Stimulated activated CD4-positive, alpha-beta T cell treated with anti-CD3 and anti-CD28 coated beads, Interleukin-2, amount 100 ng/mL, for 48 hours (primary cell): ENCODE data around the gene DUSP28.

ENCODE experiments used
- DNase-seq, 2 donors: peaks; one replicate each; pipeline ENCODE4 v3.0.0-alpha.2; 2020

DUSP28 gene

DNA sequence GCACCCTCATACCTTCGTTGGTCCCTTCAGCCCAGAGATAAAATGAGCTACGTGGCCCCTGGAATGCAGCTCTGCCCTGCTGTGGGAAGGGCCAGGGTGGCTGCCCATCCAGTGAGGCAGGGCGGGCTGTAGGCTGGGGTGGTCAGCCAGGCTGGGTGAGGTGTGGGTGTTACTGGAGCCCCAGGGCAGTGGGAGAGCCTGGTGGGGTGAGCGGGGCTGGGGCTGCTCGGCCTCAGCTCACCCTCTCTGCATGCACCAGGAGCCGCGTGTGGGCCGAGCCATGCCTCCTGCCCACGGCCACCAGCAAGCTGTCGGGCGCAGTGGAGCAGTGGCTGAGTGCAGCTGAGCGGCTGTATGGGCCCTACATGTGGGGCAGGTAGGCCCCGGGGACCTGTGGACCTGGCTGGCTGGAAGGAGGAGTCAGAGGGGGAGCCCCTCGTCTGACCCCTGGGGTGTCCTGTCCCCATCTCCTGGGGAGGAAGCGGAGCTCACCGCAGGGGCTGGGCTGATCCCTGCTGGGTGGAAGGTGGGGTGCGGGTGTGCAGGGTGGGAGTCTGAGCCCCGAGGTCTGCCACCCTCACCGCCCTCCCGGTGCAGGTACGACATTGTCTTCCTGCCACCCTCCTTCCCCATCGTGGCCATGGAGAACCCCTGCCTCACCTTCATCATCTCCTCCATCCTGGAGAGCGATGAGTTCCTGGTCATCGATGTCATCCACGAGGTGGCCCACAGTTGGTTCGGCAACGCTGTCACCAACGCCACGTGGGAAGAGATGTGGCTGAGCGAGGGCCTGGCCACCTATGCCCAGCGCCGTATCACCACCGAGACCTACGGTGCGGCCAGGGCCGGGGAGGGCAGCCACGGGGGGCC lies 13.6 kb downstream of the DUSP28 start:
- no peak for DNase-seq

DNA sequence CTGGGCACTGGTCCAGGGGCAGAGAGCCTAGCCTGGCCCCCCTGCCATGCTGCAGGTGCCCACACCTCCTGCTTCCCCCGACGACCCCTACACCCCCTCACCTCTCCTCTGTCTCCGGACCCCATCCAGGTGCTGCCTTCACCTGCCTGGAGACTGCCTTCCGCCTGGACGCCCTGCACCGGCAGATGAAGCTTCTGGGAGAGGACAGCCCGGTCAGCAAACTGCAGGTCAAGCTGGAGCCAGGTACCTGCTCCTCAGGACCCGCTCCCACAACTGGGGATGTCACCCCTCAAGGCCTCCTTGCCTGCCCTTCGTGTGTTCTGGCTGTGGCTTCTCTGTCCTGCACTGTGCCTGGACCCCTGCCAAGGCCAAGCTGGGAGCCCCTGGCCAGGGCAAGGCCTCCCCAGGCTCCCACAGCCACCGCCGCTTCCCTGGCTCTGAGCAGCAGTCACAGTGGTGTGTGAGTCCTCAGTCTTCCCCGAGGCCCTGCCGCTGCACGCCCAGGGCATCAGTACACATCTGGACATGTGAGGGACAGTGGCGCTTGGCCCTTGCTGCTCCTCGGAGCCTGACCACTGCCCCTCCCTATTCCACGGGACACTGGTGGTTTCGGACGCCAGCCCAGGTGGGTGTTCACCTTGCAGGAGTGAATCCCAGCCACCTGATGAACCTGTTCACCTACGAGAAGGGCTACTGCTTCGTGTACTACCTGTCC lies 14.4 kb downstream of the DUSP28 start:
- DNase-seq = no peak

DNA sequence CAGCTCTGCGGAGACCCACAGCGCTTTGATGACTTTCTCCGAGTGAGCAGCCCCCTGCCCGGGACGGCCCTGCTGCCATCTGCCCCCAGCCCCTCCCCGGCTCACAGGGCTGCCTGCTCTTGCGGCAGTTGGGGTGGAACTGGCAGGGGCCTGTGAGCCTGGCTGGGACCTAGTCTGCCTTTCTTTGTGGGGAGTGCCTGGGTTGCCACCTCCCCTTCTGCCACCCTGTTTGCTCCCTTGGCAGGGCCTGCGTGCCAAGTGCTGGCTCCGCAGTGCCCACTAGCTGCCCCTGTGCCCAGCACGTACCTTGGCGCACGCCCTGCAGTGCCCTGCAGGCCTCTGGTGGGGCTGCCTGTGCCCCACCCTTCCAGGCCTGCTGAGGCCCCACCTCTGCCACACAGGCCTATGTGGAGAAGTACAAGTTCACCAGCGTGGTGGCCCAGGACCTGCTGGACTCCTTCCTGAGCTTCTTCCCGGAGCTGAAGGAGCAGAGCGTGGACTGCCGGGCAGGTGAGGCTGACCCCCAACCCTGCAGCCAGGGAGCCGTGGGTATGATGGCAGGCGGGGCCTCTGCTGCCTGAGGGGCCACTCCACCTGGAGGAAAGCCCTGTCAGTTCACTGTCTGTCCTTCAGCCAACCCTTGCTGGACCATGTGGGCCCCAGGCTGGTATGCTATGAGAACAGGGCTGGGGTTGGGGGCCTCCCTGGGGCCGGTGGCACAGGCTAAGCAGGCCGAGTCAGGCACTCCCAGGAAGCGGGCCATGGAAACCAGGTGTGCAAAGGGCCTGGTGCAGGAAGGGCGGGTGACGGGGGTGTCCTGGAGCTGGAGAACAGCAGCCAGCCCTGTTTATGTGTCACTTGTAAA lies 15.2 kb downstream of the DUSP28 start:
- no peak for DNase-seq

DNA sequence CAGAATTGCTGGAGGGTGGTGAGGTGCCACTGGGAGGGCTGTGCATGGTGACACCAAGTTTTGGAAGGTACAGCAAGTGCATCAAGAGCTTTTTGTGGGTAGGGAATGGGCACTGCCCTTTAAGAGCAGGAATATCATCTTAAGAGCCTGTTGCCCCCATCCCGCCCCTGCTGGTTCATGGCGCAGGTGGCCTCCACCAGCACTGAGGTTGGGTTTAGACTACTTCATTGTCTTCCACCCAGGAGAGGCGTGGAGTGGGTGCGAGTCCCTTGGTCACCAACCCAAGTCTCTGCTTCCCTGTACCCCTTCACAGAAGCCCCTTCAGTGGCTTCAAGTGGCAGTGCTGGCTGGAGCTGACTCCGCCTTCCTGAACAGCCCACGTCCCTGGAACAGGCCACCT lies 15.9 kb downstream of the DUSP28 start:
- no peak for DNase-seq

DNA sequence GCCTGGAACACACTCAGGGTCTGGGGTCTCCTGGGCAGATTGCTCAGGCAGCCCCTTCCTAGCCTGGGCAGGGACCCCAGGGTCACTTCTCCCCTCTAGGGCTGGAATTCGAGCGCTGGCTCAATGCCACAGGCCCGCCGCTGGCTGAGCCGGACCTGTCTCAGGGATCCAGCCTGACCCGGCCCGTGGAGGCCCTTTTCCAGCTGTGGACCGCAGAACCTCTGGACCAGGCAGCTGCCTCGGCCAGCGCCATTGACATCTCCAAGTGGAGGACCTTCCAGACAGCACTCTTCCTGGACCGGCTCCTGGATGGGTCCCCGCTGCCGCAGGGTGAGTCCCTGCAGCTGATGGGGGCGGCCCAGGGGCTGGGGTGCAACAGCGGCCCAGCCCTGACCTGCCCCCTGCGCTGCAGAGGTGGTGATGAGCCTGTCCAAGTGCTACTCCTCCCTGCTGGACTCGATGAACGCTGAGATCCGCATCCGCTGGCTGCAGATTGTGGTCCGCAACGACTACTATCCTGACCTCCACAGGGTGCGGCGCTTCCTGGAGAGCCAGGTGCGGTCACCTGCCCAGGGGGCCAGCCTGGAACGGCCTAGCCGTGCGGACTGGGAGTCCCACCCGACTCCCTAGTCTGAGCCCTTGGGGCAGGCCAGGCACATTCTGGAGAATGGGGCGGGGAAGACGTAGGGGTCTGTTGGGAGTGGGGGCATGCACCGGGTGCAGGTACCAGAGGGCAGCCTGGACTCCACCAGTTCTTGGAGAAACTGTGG lies 16.5 kb downstream of the DUSP28 start:
- DNase-seq = no peak

DNA sequence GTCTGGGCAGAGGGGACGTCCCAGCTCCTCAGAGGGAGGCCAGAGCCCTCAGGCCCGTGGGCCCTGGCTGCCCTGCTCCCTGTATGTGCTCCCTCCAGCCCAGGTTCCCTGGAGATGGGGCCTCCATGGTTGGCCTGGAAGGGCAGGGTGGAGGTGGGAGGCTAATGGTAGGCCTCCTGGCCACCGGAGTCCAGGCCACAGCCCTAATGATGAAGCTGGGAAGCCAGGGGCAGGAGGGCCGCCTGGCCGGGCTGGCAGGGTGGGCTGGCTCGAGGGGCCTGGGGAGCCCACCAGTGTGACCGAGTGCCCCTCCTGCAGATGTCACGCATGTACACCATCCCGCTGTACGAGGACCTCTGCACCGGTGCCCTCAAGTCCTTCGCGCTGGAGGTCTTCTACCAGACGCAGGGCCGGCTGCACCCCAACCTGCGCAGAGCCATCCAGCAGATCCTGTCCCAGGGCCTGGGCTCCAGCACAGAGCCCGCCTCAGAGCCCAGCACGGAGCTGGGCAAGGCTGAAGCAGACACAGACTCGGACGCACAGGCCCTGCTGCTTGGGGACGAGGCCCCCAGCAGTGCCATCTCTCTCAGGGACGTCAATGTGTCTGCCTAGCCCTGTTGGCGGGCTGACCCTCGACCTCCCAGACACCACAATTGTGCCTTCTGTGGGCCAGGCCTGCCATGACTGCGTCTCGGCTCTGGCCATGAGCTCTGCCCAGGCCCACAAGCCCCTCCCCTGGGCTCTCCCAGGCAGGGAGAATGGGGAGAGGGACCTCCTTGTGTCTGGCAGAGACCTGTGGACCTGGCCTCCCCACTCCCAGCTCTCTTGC lies 17.3 kb downstream of the DUSP28 start:
- no peak for DNase-seq

DNA sequence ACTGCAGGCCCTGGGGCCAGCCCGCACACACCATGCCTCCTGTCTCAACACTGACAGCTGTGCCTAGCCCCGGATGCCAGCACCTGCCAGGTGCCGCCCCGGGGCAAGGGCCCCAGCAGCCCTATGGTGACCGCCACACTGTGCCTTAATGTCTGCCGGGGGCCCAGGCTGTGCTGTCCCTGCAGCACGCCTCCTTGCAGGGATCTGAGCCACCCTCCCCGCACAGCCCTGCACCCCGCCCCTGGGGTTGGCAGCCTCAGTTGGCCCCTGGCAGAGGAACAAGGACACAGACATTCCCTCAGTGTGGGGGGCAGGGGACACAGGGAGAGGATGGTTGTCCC lies 17.9 kb downstream of the DUSP28 start:
- no peak for DNase-seq

DNA sequence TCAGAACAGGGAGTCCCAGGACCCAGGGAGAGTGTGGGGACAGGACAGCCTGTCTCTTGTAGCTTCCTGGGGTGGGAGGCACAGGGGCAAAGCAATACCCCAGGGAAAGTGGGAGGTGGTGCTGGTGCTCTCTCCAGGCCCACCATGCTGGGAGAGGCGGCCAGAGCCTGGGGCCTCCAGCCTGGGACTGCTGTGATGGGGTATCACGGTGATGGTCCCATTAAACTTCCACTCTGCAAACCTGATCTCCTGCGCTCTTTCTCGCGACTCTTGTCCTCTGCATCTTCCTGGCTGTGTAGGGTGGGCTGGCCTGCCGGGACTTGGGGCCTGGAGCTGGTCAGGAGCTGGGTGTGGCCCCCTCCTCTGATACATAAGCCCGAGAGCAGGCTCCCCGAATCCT lies 18.3 kb downstream of the DUSP28 start:
- no peak for DNase-seq

DNA sequence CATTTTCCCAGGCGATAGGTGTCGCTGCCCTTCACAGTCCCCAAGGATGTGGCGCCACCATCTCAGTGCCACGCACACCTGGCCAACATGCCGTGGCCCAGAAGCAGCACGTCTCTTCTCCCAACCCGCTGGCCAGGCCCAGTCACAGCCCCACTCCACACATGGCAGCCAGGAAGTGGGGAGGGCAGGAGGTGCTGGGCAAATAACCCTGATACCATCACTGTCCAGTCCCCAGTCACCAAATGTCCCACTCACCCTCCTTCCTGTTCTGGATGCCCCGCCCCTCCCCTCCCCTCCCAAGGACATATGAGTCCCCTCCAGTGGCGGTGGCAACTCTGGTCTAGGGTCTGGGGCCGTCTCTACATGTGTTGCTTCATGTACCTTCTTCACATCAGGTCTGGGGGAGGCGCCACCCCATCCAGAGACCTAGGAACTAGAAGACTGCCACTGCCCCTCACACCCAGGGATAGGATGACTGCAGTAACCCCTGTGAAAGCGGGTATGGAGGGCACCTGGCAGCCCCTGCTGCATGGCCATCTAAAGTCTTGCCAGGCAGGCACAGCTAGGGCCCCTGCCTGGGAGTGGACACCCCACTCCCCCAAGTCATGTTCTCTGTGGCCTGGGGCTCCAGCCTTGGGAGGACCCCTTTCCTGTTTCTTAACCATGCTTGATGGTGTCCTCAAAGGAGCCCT lies 19.1 kb downstream of the DUSP28 start:
- DNase-seq = no peak

DNA sequence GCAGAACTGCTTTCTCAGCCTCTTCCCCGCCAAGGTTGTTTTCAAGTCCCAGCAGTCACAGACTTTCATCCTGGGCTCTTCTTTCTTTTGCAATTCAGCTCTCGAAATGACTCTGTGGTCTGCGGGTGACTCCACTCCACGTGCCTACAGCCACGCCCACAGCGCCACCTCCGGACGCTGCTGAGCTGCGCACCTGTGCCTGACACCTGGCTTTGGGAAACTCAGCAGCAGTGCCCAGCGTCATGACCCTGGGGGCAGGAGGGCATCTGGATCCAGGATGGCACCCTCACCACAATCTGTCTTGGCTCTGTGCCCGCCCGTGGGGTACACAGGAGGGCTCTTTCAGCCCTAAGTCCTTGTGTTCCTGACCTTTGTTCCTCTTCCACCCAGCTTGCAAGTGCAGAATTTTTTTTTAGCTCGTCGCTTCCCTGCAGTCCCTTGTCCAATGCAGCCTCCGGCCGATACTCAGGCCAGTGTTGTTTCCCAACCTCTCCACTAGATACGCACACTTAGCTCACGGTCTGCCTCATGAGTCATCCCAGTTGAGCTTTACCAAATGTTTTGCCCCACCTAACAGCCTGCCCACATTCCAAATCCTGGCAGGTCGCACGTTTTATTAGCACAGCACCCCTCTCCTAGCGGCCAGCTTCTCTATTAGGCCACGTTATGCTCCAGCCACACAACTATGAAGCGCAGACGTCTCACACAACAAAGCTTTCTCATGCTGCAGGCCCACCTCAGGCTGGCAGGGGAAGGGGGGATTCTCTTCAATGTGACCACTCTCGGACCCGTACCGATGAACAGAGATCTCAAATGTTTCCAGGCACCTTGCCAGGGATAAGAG lies 19.8 kb downstream of the DUSP28 start:
- DNase-seq = peak; percentile 65 to 66

DNA sequence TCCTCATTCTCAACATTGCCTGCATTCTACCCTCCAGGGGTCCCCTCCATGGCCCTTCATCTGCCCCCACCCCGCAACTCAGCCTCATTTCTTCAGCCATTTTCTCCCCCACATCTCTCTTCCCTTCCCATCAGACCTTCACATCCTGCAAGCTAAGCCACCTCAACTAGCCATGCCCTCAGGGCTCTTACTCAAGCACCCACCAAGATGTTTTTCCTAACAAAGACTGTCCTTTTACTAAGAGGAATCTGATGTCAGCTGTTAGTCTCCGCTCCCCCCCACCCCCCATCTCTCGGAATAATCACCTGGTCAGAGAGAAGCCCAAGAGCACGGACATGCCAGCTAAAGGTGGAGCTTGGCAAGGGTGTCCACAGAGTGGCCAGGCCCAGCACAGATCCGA lies 21.7 kb downstream of the DUSP28 start:
- no peak for DNase-seq

DNA sequence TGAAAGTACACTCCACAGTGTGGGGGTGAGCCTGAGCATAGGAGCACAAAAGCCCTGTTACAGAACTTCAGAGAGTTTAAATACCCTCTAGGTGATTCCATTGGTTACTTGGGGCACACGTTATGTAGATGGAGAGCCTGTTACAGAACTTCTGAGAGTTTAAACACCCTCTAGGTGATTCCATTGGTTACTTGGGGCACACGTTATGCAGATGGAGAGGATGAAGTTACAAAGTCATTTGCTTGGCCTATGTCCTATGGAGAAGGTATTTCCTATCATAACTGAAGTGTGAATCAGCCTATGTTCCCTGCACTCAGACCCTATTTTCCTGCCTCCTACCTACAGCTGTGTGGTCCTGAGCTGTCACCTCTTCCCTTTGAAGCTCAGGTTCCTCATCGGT lies 22.6 kb downstream of the DUSP28 start:
- DNase-seq = no peak

DNA sequence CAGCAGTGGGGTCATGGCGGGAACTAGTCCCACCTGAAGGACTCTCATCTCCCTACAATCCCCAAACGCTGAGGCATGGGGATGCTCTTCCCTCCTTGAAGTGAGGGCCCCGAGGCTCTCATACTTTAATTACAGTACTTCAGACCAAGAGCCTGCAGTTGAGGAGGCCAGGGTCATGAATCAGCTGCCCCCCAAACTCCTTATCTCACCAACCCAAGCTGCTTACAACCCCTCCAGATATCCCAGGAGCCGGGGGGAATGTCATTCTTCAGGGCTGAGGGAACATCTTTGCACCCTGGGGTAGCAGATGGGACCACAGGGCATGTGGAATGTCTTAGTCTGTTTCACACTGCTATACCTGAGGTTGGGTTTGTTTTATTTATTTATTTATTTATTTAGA lies 23.6 kb downstream of the DUSP28 start:
- no peak for DNase-seq

DNA sequence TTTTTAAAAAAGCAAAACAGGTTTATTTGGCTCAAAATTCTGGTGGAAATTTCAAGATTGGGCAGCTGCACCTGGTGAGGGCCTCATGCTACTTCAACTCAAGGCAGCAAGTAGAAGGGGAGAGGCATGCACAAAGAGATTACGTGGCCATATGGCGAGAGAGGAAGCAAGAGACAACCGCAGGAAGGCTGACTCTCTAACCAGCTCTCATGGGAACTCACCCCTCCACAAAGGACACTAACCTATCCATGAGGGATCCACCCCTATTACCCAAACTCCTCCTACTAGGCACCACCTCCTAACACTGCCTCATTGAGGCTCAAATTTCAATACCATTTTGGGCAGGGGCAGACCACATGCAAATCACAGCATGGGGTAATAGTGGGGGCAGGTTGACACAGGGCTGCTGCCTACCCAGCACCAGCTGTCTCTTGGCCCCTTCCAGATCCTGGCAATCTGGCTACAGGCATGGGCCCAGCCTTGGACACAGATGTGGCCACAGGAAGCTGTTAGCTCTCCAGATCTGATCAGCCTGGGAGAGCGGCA lies 24.4 kb downstream of the DUSP28 start:
- DNase-seq = no peak

DNA sequence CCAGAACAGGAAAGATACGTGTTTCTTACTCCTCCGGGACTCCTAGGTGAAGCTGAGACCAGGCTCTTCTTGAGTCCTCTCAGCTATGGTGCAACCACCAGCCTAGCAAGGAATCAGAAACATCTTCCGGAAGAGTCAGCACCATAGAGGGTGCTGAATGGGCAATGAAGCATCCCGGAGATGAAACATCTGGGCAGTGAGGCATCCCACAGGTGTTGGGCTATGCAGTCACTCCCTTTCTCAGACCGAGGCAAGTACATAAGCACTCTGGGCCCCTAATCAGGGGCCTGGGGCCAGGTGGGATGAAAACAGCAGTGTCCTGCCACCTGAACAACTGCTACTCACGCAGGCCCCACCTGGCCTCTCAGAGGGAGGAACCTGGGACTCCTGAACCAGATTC lies 24.9 kb downstream of the DUSP28 start:
- DNase-seq = no peak

DNA sequence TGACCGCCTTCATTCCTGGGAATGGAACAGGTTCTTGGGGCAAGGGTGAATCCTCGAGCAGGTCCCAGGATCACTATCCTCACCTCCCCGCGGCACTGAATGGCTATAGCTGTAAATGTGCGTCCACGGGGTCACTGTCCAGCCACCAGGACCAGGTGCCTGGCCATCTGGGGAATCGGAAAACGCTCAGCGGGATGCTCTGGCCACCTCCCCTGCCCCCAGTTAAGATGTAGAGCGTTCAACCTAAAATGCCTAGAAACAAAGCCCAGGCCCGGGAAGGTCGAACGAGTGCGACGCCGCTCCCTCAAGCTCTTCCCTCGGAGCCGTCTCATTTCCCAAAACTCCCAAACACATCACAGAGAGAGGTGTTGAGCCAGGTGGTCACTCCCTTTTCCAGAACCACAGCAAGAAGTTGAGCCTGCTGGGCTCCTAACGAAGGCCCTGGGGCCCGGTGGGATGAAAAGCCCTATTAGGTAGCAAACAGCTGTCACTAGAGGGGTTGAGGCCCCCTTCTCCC lies 25.6 kb downstream of the DUSP28 start:
- DNase-seq = no peak

DNA sequence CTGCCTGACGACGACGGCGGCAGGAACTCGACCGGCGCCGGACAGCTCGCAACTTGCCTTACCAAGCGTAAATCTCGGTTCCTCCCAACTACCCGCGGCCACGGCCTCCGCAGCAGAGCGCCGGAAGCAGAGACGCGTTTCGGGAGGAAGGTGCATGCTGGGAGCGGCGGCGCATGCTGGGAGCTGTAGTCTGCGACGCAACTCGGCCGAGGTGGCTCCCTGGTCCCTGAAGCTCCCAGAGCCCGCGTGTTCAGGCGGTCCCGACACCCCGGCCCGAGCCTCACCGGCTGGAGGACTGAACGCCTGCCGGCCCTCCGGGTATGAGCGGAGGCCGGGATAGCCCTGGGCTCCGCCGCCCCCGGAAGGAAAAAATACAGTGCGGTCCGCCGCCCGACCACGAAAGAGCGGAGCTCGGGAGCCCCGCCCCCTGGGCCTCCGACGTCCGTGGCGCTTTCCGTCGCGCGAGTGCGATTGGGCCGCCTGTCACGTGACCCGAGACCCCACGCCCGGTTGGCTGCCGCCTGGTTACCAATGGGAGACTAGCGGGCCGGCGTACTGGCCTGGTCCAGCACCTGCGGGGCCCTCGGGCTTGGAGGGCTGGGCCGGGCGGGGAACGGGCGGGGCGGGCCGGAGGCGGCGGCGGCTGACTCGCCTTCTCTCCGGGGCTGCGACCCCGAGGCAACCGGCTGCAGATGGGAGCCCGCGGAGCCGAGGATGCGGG lies 26.2 kb downstream of the DUSP28 start, which contains the start of gene CAPN10:
TSS of gene CAPN10 (plus strand) at position 537 of the 721 bp plus-strand sequence. CDS start at position 715, 178 bp downstream.
- DNase-seq = peak; percentile 94

DNA sequence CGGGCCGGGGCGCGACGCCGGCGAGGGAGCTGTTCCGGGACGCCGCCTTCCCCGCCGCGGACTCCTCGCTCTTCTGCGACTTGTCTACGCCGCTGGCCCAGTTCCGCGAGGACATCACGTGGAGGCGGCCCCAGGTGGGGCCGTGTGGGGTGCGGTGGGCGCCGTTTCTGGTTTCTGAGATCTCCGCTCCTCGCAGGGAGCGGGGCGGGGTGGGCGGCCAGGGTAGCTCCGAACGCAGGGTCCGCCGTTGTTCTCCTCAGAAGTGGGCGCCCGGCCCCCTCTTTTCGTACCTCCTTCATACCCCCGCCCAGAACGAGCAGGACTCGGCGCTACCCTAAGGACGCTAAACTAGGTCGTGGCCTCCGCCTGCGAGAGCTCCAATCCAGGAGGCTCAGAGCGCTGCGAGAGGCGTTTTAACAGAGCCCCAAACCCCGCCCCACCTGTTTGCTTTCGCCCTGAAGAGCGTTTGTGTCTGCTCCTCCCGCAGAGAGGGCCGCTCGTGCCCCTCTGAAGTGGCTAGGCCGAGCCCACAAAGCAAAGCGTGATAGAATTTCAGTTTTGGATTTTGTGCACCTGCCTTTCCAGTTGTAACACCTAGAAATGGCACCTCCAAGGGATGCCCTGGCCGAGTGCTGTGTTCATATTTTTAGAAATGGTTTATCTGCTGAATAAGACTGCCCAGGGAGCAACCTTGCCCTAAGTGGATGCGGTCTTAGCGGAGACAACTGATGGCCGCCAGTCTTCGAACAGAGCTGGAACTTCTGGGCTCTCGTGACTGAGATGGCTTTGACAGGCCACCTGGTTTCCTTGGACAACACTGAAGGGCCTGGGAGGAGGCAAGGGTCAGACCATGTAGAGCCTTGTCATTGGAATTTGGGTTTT lies 27.0 kb downstream of the DUSP28 start:
- peak; percentile 36 to 45 for DNase-seq
